SH-SY5Y (cell line): Measurements from ENCODE around the gene TSC22D3.

Experiments
- GATA2 ChIP-seq: IDR thresholded peaks from 2 replicates; pipeline ENCODE4 v1.6.1; 2011; ENCODE audit warnings: mild to moderate bottlenecking, low read depth, low read length
- GATA3 ChIP-seq: IDR thresholded peaks from 2 replicates; pipeline ENCODE4 v1.6.1; 2011; ENCODE audit warnings: low read depth, mild to moderate bottlenecking, low read length, moderate library complexity

GRCh38 chrX:107707866-107708265 is 67.7 kb downstream of the TSC22D3 start:
- TF ChIP-seq GATA3 (no peak), GATA2 (no peak)
